Hematopoietic multipotent progenitor cell treated with erythropoietin and hydrocortisone succinate and interleukin-3 and kit ligand, for 8 days (in vitro differentiated cells): ENCODE measurements around the gene AP3B1.
"Not testable (repeated sequence)": the region's sequence is repeated elsewhere in the genome, so short reads cannot be mapped to it uniquely, and the experiment has no call there.

Source experiments
- DNase-seq: peaks from one replicate; pipeline ENCODE4 v3.0.0-alpha.2; 2015

AP3B1 gene

GRCh38 chr5:78243091-78243490, 51.4 kb downstream of the AP3B1 start:
- no peak for DNase-seq

GRCh38 chr5:78242001-78242400, 52.5 kb downstream of the AP3B1 start:
- DNase-seq, result no peak

GRCh38 chr5:78237911-78238310, 56.6 kb downstream of the AP3B1 start:
- no peak for DNase-seq

- DNase-seq, result no peak
These were observed 58.5 kb downstream of the AP3B1 start for GRCh38 chr5:78236046-78236445.

GRCh38 chr5:78235289-78235688, 59.2 kb downstream of the AP3B1 start:
- DNase-seq, result no peak

GRCh38 chr5:78234804-78235203, 59.7 kb downstream of the AP3B1 start:
- DNase-seq, result no peak

- no peak for DNase-seq
These were observed 62.3 kb downstream of the AP3B1 start for GRCh38 chr5:78232163-78232562.

- no peak for DNase-seq
These were observed 70.1 kb downstream of the AP3B1 start for GRCh38 chr5:78224358-78224757.

GRCh38 chr5:78221964-78222451, 72.5 kb downstream of the AP3B1 start:
- peak; percentile 49 for DNase-seq

GRCh38 chr5:78221467-78221866, 73.0 kb downstream of the AP3B1 start:
- no peak for DNase-seq

GRCh38 chr5:78215972-78216371, 78.5 kb downstream of the AP3B1 start:
- no peak for DNase-seq

GRCh38 chr5:78215565-78215964, 78.9 kb downstream of the AP3B1 start:
- no peak for DNase-seq

- DNase-seq, result no peak
These were observed 80.7 kb downstream of the AP3B1 start for GRCh38 chr5:78213799-78214198.

GRCh38 chr5:78211052-78211451, 83.4 kb downstream of the AP3B1 start:
- no peak for DNase-seq

- no peak for DNase-seq
These were observed 90.3 kb downstream of the AP3B1 start for GRCh38 chr5:78204241-78204640.

- no peak for DNase-seq
These were observed 90.7 kb downstream of the AP3B1 start for GRCh38 chr5:78203815-78204214.

GRCh38 chr5:78190402-78190801, 104.1 kb downstream of the AP3B1 start:
- no peak for DNase-seq

- DNase-seq, result not testable (repeated sequence)
These were observed 105.8 kb downstream of the AP3B1 start for GRCh38 chr5:78188681-78189080.

- no peak for DNase-seq
These were observed 107.3 kb downstream of the AP3B1 start for GRCh38 chr5:78187172-78187571.

GRCh38 chr5:78182838-78183237, 111.7 kb downstream of the AP3B1 start:
- DNase-seq, result peak; percentile 33

GRCh38 chr5:78178356-78178755, 116.1 kb downstream of the AP3B1 start:
- no peak for DNase-seq

GRCh38 chr5:78170335-78170734, 124.2 kb downstream of the AP3B1 start:
- not testable (repeated sequence) for DNase-seq

GRCh38 chr5:78162253-78162862, 132.1 kb downstream of the AP3B1 start:
- DNase-seq, result peak; percentile 72

GRCh38 chr5:78157001-78157400, 137.5 kb downstream of the AP3B1 start:
- DNase-seq, result no peak

GRCh38 chr5:78151594-78152271, 142.8 kb downstream of the AP3B1 start:
- DNase-seq, result no peak
